ENCODE measurements around the gene ERC1. TPM values are rescaled to one million over a fixed set of nuclear protein-coding genes. Genes with fewer than 3 reads are reported as not detected.
"Not testable (repeated sequence)": the region's sequence is repeated elsewhere in the genome, so short reads cannot be mapped to it uniquely, and the experiment has no call there.

ERC1 gene
- polyA plus RNA-seq, 4 donors, result 36.8 to 40.8 (median 37.5) TPM

- DNase-seq (ENCODE audit: low read depth in 4 of 4, low spot score in 3 of 4), result not testable (repeated sequence)
Observed at GRCh38 chr12:1341270-1341669, 350.2 kb downstream of the ERC1 start.

- no peak for DNase-seq (ENCODE audit: low read depth in 4 of 4, low spot score in 3 of 4)
Observed at GRCh38 chr12:1343422-1343821, 352.4 kb downstream of the ERC1 start.

GRCh38 chr12:1344245-1344644, 353.2 kb downstream of the ERC1 start:
- DNase-seq (ENCODE audit: low read depth in 4 of 4, low spot score in 3 of 4), result no peak

GRCh38 chr12:1346126-1346525, 355.1 kb downstream of the ERC1 start:
- no peak for DNase-seq (ENCODE audit: low read depth in 4 of 4, low spot score in 3 of 4)

- DNase-seq (ENCODE audit: low read depth in 4 of 4, low spot score in 3 of 4), result no peak
Observed at GRCh38 chr12:1347294-1347693, 356.3 kb downstream of the ERC1 start.

- DNase-seq (ENCODE audit: low read depth in 4 of 4, low spot score in 3 of 4), result no peak
Observed at GRCh38 chr12:1348606-1349005, 357.6 kb downstream of the ERC1 start.

GRCh38 chr12:1350055-1350933, 359.3 kb downstream of the ERC1 start:
- no peak for DNase-seq (ENCODE audit: low read depth in 4 of 4, low spot score in 3 of 4)

GRCh38 chr12:1350934-1351240, 359.9 kb downstream of the ERC1 start:
- no peak for DNase-seq (ENCODE audit: low read depth in 4 of 4, low spot score in 3 of 4)

- no peak for DNase-seq (ENCODE audit: low read depth in 4 of 4, low spot score in 3 of 4)
Observed at GRCh38 chr12:1351926-1352325, 360.9 kb downstream of the ERC1 start.

- no peak for DNase-seq (ENCODE audit: low read depth in 4 of 4, low spot score in 3 of 4)
Observed at GRCh38 chr12:1353451-1353850, 362.4 kb downstream of the ERC1 start.

- DNase-seq (ENCODE audit: low read depth in 4 of 4, low spot score in 3 of 4), result no peak
Observed at GRCh38 chr12:1355396-1355795, 364.4 kb downstream of the ERC1 start.

- DNase-seq (ENCODE audit: low read depth in 4 of 4, low spot score in 3 of 4), result not testable (repeated sequence)
Observed at GRCh38 chr12:1355871-1356270, 364.8 kb downstream of the ERC1 start.

- no peak for DNase-seq (ENCODE audit: low read depth in 4 of 4, low spot score in 3 of 4)
Observed at GRCh38 chr12:1356285-1356684, 365.3 kb downstream of the ERC1 start.

- DNase-seq (ENCODE audit: low read depth in 4 of 4, low spot score in 3 of 4), result no peak
Observed at GRCh38 chr12:1357171-1357570, 366.1 kb downstream of the ERC1 start.

GRCh38 chr12:1357711-1358110, 366.7 kb downstream of the ERC1 start:
- DNase-seq (ENCODE audit: low read depth in 4 of 4, low spot score in 3 of 4), result no peak

GRCh38 chr12:1360441-1361210, 369.6 kb downstream of the ERC1 start:
- no peak for DNase-seq (ENCODE audit: low read depth in 4 of 4, low spot score in 3 of 4)

GRCh38 chr12:1362143-1362662, 371.2 kb downstream of the ERC1 start:
- DNase-seq (ENCODE audit: low read depth in 4 of 4, low spot score in 3 of 4), result no peak

- no peak for DNase-seq (ENCODE audit: low read depth in 4 of 4, low spot score in 3 of 4)
Observed at GRCh38 chr12:1365703-1366102, 374.7 kb downstream of the ERC1 start.

- no peak for DNase-seq (ENCODE audit: low read depth in 4 of 4, low spot score in 3 of 4)
Observed at GRCh38 chr12:1367331-1368291, 376.6 kb downstream of the ERC1 start.

GRCh38 chr12:1369460-1369859, 378.4 kb downstream of the ERC1 start:
- DNase-seq (ENCODE audit: low read depth in 4 of 4, low spot score in 3 of 4), result no peak

Measured in right renal pelvis (tissue), 4 donors.